RWPE2 (cell line): ENCODE measurements around the gene AVPR1A.

Experiments used
- ATAC-seq: fragments of 200-7000 bp; cut with Tn5 transposase; 3 replicates; pipeline ENCODE4 v1.9.1; 2021; ENCODE audit warnings: low read depth
- DNase-seq: peaks from one replicate; pipeline ENCODE4 v3.0.0-alpha.2; 2020; ENCODE audit warnings: low spot score
- H3K27ac ChIP-seq: fragments of 450-650 bp; 2 replicates; pipeline ENCODE4 v1.5.1; 2017; ENCODE audit warnings: mild to moderate bottlenecking; ENCODE audit not compliant: poor library complexity, severe bottlenecking
- H3K27me3 ChIP-seq: fragments of 250-450 bp; sonication (Bioruptor Pico); 2 replicates; pipeline ENCODE4 v1.5.1; 2021; ENCODE audit warnings: mild to moderate bottlenecking, moderate library complexity; ENCODE audit not compliant: insufficient read depth, poor library complexity, severe bottlenecking
- H3K36me3 ChIP-seq: fragments of 250-450 bp; sonication (Bioruptor Pico); 2 replicates; pipeline ENCODE4 v1.5.1; 2020; ENCODE audit warnings: low read depth, mild to moderate bottlenecking, moderate library complexity
- H3K4me1 ChIP-seq: fragments of 250-450 bp; sonication (Bioruptor Pico); 2 replicates; pipeline ENCODE4 v1.5.1; 2021; ENCODE audit warnings: mild to moderate bottlenecking, moderate library complexity; ENCODE audit not compliant: insufficient read depth, poor library complexity, severe bottlenecking
- H3K4me3 ChIP-seq: fragments of 250-450 bp; sonication (Bioruptor Pico); 2 replicates; pipeline ENCODE4 v1.5.1; 2021; ENCODE audit warnings: mild to moderate bottlenecking, moderate library complexity; ENCODE audit not compliant: severe bottlenecking
- H3K9me3 ChIP-seq: fragments of 250-450 bp; sonication (Bioruptor Pico); 2 replicates; pipeline ENCODE4 v1.5.1; 2021; ENCODE audit warnings: mild to moderate bottlenecking, moderate library complexity; ENCODE audit not compliant: severe bottlenecking
- CTCF ChIP-seq: fragments of 450-650 bp; IDR thresholded peaks from one replicate; pipeline ENCODE4 v1.5.1; 2017; ENCODE audit warnings: mild to moderate bottlenecking, moderate library complexity; ENCODE audit not compliant: poor library complexity, severe bottlenecking

The AVPR1A gene

GRCh38 chr12:63101920-63102319, 49.1 kb downstream of the AVPR1A start:
- no peaks in the 10 kb centered on the region for H3K9me3 ChIP-seq
- no peak for TF ChIP-seq CTCF
- no peaks in the 10 kb centered on the region for H3K36me3 ChIP-seq
- no peaks in the 10 kb centered on the region for H3K4me1 ChIP-seq
- peaks cover 12% of the 10 kb centered on the region for H3K27me3 ChIP-seq
- no peak overlapping the region for H3K4me3 ChIP-seq
- DNase-seq (no peak), ATAC-seq (no peak)
- H3K27ac ChIP-seq: no peak overlapping the region

GRCh38 chr12:63098851-63099250, 52.1 kb downstream of the AVPR1A start:
- DNase-seq: no peak
- H3K27ac ChIP-seq: no peak overlapping the region
- H3K27me3 ChIP-seq: peaks cover 24% of the 10 kb centered on the region
- H3K9me3 ChIP-seq: no peaks in the 10 kb centered on the region
- H3K36me3 ChIP-seq: no peaks in the 10 kb centered on the region
- no peak overlapping the region for H3K4me3 ChIP-seq
- TF ChIP-seq CTCF: no peak
- no peak for ATAC-seq
- H3K4me1 ChIP-seq: no peaks in the 10 kb centered on the region

- no peak overlapping the region for H3K27ac ChIP-seq
- ATAC-seq (no peak), DNase-seq (no peak)
- H3K27me3 ChIP-seq: peaks cover 27% of the 10 kb centered on the region
- H3K36me3 ChIP-seq: no peaks in the 10 kb centered on the region
- H3K9me3 ChIP-seq: no peaks in the 10 kb centered on the region
- no peak for TF ChIP-seq CTCF
- no peaks in the 10 kb centered on the region for H3K4me1 ChIP-seq
- no peak overlapping the region for H3K4me3 ChIP-seq
Observed at GRCh38 chr12:63095369-63095980, 55.5 kb downstream of the AVPR1A start.

- peaks cover 27% of the 10 kb centered on the region for H3K27me3 ChIP-seq
- no peak for TF ChIP-seq CTCF
- H3K9me3 ChIP-seq: no peaks in the 10 kb centered on the region
- DNase-seq (no peak), ATAC-seq (no peak)
- no peaks in the 10 kb centered on the region for H3K36me3 ChIP-seq
- H3K27ac ChIP-seq: no peak overlapping the region
- H3K4me1 ChIP-seq: no peaks in the 10 kb centered on the region
- no peak overlapping the region for H3K4me3 ChIP-seq
Observed at GRCh38 chr12:63093711-63094110, 57.3 kb downstream of the AVPR1A start.

- DNase-seq: no peak
- peaks cover 25% of the 10 kb centered on the region for H3K27me3 ChIP-seq
- no peak overlapping the region for H3K4me3 ChIP-seq
- H3K36me3 ChIP-seq: no peaks in the 10 kb centered on the region
- H3K4me1 ChIP-seq: no peaks in the 10 kb centered on the region
- no peaks in the 10 kb centered on the region for H3K9me3 ChIP-seq
- ATAC-seq: no peak
- TF ChIP-seq CTCF: no peak
- H3K27ac ChIP-seq: no peak overlapping the region
Observed at GRCh38 chr12:63093084-63093483, 57.9 kb downstream of the AVPR1A start.
